ENCODE results near the gene DNAH3. TPM values are rescaled to one million over a fixed set of nuclear protein-coding genes. Genes with fewer than 3 reads are reported as not detected.
"Not testable (repeated sequence)": the region's sequence is repeated elsewhere in the genome, so short reads cannot be mapped to it uniquely, and the experiment has no call there.

The DNAH3 gene
- total RNA-seq, 1 experiment from 2014 or later = 0.70 TPM

GRCh38 chr16:21057875-21058274 lies 92.8 kb downstream of the DNAH3 start:
- TF ChIP-seq CTCF (conservative IDR thresholded peaks at IDR 0.05) (no peak), EZH2 (IDR thresholded peaks at IDR 0.05; ENCODE audit: low read depth) (no peak)
- H3K4me1 ChIP-seq (replicated peaks; ENCODE audit: insufficient read depth) = no peaks in the 10 kb centered on the region
- ChIA-PET POLR2A (ENCODE audit: unreplicated experiment) (no interaction called here), CTCF (no interaction called here)
- no peaks in the 10 kb centered on the region for H3K79me2 ChIP-seq (ENCODE audit: low read depth)
- no TSS peak for BruUV-seq (replicated peaks)
- H3K27me3 ChIP-seq (ENCODE audit: insufficient read depth, low read depth) = peaks cover 4% of the 10 kb centered on the region; the same call in 1 of the 2 replicates
- no peaks in the 10 kb centered on the region for H3K9me3 ChIP-seq (ENCODE audit: insufficient read depth, low read depth)
- no peaks in the 10 kb centered on the region for H4K20me1 ChIP-seq (ENCODE audit: insufficient read depth)
- H3K4me3 ChIP-seq = no peak overlapping the region
- H3K4me2 ChIP-seq = no peak overlapping the region
- H3K27ac ChIP-seq = no peak overlapping the region
- H3F3A ChIP-seq (ENCODE audit: insufficient read depth, low read depth) = no peaks in the 10 kb centered on the region
- H2AFZ ChIP-seq = no peak overlapping the region
- DNase-seq = no peak
- no peaks in the 10 kb centered on the region for H3K9me2 ChIP-seq (ENCODE audit: insufficient read depth)
- intact Hi-C loops (cut with micrococcal nuclease; ENCODE audit: unreplicated experiment) = no loop called here
- H3K36me3 ChIP-seq (ENCODE audit: low read depth) = no peaks in the 10 kb centered on the region

GRCh38 chr16:21056396-21056795 lies 94.2 kb downstream of the DNAH3 start:
- ChIA-PET CTCF (no interaction called here), POLR2A (ENCODE audit: unreplicated experiment) (no interaction called here)
- no peak overlapping the region for H3K4me3 ChIP-seq
- peaks cover 8% of the 10 kb centered on the region; the same call in 1 of the 2 replicates for H3K27me3 ChIP-seq (ENCODE audit: insufficient read depth, low read depth)
- TF ChIP-seq EZH2 (IDR thresholded peaks at IDR 0.05; ENCODE audit: low read depth) (no peak), CTCF (conservative IDR thresholded peaks at IDR 0.05) (no peak)
- H3F3A ChIP-seq (ENCODE audit: insufficient read depth, low read depth) = no peaks in the 10 kb centered on the region
- no peaks in the 10 kb centered on the region for H3K36me3 ChIP-seq (ENCODE audit: low read depth)
- H3K9me2 ChIP-seq (ENCODE audit: insufficient read depth) = no peaks in the 10 kb centered on the region
- H3K4me2 ChIP-seq = no peak overlapping the region
- no peaks in the 10 kb centered on the region for H3K9me3 ChIP-seq (ENCODE audit: insufficient read depth, low read depth)
- no peak for DNase-seq
- H2AFZ ChIP-seq = no peak overlapping the region
- H3K79me2 ChIP-seq (ENCODE audit: low read depth) = no peaks in the 10 kb centered on the region
- H3K27ac ChIP-seq = no peak overlapping the region
- intact Hi-C loops (cut with micrococcal nuclease; ENCODE audit: unreplicated experiment) = no loop called here
- no peaks in the 10 kb centered on the region for H4K20me1 ChIP-seq (ENCODE audit: insufficient read depth)
- H3K4me1 ChIP-seq (replicated peaks; ENCODE audit: insufficient read depth) = no peaks in the 10 kb centered on the region
- BruUV-seq (replicated peaks) = no TSS peak

- not testable (repeated sequence) for H3K9me3 ChIP-seq (ENCODE audit: insufficient read depth, low read depth); H3K27me3 ChIP-seq (ENCODE audit: insufficient read depth, low read depth)
These were observed 94.9 kb downstream of the DNAH3 start for GRCh38 chr16:21055738-21056137.

GRCh38 chr16:21053590-21053989 lies 97.1 kb downstream of the DNAH3 start:
- CTCF ChIA-PET = interaction anchor here (0.6 kb wide), 1 partner anchor 30 kb away, joined by 3 read pairs; no protein-coding TSS in a partner anchor
- POLR2A ChIA-PET (ENCODE audit: unreplicated experiment) = no interaction called here

More at GRCh38 chr16:21055738-21056137, 94.9 kb downstream of the DNAH3 start:
- H4K20me1 ChIP-seq (ENCODE audit: insufficient read depth); H3K4me3 ChIP-seq; H3K4me1 ChIP-seq (replicated peaks; ENCODE audit: insufficient read depth); H3F3A ChIP-seq (ENCODE audit: insufficient read depth, low read depth); H3K9me2 ChIP-seq (ENCODE audit: insufficient read depth); POLR2A ChIA-PET (ENCODE audit: unreplicated experiment); H3K36me3 ChIP-seq (ENCODE audit: low read depth); CTCF ChIA-PET; intact Hi-C loops (cut with micrococcal nuclease; ENCODE audit: unreplicated experiment); H2AFZ ChIP-seq; H3K27ac ChIP-seq; H3K4me2 ChIP-seq; H3K79me2 ChIP-seq (ENCODE audit: low read depth); BruUV-seq (replicated peaks); DNase-seq: not testable (repeated sequence)

More at GRCh38 chr16:21053590-21053989, 97.1 kb downstream of the DNAH3 start:
- H3K9me3 ChIP-seq (ENCODE audit: insufficient read depth, low read depth) = no peaks in the 10 kb centered on the region
- H3K4me1 ChIP-seq (replicated peaks; ENCODE audit: insufficient read depth) = no peaks in the 10 kb centered on the region
- no TSS peak for BruUV-seq (replicated peaks)
- DNase-seq = no peak
- H2AFZ ChIP-seq = no peak overlapping the region
- peaks cover 8% of the 10 kb centered on the region; the same call in 1 of the 2 replicates for H3K27me3 ChIP-seq (ENCODE audit: insufficient read depth, low read depth)
- no peaks in the 10 kb centered on the region for H3K36me3 ChIP-seq (ENCODE audit: low read depth)
- intact Hi-C loops (cut with micrococcal nuclease; ENCODE audit: unreplicated experiment) = no loop called here
- no peaks in the 10 kb centered on the region for H3K9me2 ChIP-seq (ENCODE audit: insufficient read depth)
- no peaks in the 10 kb centered on the region for H3F3A ChIP-seq (ENCODE audit: insufficient read depth, low read depth)
- TF ChIP-seq CTCF (conservative IDR thresholded peaks at IDR 0.05) (no peak), EZH2 (IDR thresholded peaks at IDR 0.05; ENCODE audit: low read depth) (no peak)
- no peaks in the 10 kb centered on the region for H4K20me1 ChIP-seq (ENCODE audit: insufficient read depth)
- H3K79me2 ChIP-seq (ENCODE audit: low read depth) = no peaks in the 10 kb centered on the region
- no peak overlapping the region for H3K4me2 ChIP-seq
- H3K27ac ChIP-seq = no peak overlapping the region
- no peak overlapping the region for H3K4me3 ChIP-seq

Data from PC-9 (cell line).